ENCODE data around the gene ADGRL3.

DNA sequence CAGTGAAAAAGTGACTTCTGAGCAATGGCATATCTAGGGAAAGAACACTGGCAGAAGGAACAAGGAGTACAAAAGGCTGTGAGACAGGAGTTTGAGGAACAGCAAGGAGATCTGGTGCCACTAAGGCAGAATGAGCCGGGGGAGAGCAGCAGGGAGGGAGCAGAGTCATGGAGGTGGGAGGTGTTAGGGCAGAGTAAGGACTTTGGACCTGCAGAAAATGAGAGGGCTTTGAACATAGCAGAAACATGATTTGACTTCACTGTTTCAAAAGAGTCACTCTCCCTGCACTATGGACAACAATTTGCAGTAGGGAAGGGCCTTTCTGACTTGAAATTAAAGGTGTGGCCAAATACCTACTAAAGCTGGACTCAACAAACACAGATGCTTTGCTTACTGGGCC lies 356.2 kb downstream of the ADGRL3 start:
- TF ChIP-seq, protein P1, sequence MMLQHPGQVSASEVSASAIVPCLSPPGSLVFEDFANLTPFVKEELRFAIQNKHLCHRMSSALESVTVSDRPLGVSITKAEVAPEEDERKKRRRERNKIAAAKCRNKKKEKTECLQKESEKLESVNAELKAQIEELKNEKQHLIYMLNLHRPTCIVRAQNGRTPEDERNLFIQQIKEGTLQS (IDR thresholded peaks at IDR 0.05) = no peak
- no peak for TF ChIP-seq JUND (IDR thresholded peaks at IDR 0.05)

All from liver (tissue), 2 donors.